GDM1 (cell line): ENCODE results near the gene KPNA6.
A peak's percentile ranks its signal among the peaks of the same experiment; 100 is the strongest.
"Not testable (repeated sequence)": the region's sequence is repeated elsewhere in the genome, so short reads cannot be mapped to it uniquely, and the experiment has no call there.

Experiments
- DNase-seq: peaks from one replicate; lab custom pipeline; 2025; lab: John Stamatoyannopoulos, UW

The KPNA6 gene

GRCh38 chr1:32107742-32108661 is at the start of gene KPNA6:
Gene KPNA6, plus strand, starts transcription at chr1:32108056. Its CDS starts 75 bp downstream, at chr1:32108131.
- DNase-seq: peak; percentile 84

- DNase-seq: no peak
Observed at GRCh38 chr1:32060914-32061313, 46.9 kb upstream of the KPNA6 start.

- no peak for DNase-seq
Observed at GRCh38 chr1:32062867-32063230, 45.0 kb upstream of the KPNA6 start.

GRCh38 chr1:32063261-32063681 is 44.6 kb upstream of the KPNA6 start:
- DNase-seq: peak; percentile 16

GRCh38 chr1:32065613-32066488 is 42.0 kb upstream of the KPNA6 start:
- not testable (repeated sequence) for DNase-seq

- DNase-seq: peak; percentile 89
Observed at GRCh38 chr1:32066489-32066873, 41.4 kb upstream of the KPNA6 start.

GRCh38 chr1:32068957-32069588 is 38.8 kb upstream of the KPNA6 start:
- no peak for DNase-seq

GRCh38 chr1:32071758-32072621 is 35.9 kb upstream of the KPNA6 start:
- no peak for DNase-seq

GRCh38 chr1:32072622-32073298 is 35.1 kb upstream of the KPNA6 start, which contains the start of gene TMEM39B:
Gene TMEM39B, plus strand, starts transcription at chr1:32072939. Its CDS starts 109 bp downstream, at chr1:32073048.
- peak; percentile 95 for DNase-seq

GRCh38 chr1:32073299-32074229 is 34.3 kb upstream of the KPNA6 start:
- no peak for DNase-seq

GRCh38 chr1:32074841-32075240 is 33.0 kb upstream of the KPNA6 start:
- no peak for DNase-seq

GRCh38 chr1:32077451-32077850 is 30.4 kb upstream of the KPNA6 start:
- no peak for DNase-seq

GRCh38 chr1:32082022-32082421 is 25.8 kb upstream of the KPNA6 start:
- peak; percentile 30 for DNase-seq

GRCh38 chr1:32086381-32086780 is 21.5 kb upstream of the KPNA6 start:
- not testable (repeated sequence) for DNase-seq

- DNase-seq: no peak
Observed at GRCh38 chr1:32091176-32091575, 16.7 kb upstream of the KPNA6 start.

GRCh38 chr1:32091591-32091990 is 16.3 kb upstream of the KPNA6 start:
- DNase-seq: no peak

- DNase-seq: no peak
Observed at GRCh38 chr1:32094746-32095521, 12.9 kb upstream of the KPNA6 start.

- no peak for DNase-seq
Observed at GRCh38 chr1:32099426-32099825, 8.4 kb upstream of the KPNA6 start.

- DNase-seq: no peak
Observed at GRCh38 chr1:32100359-32100758, 7.5 kb upstream of the KPNA6 start.
